Astrocyte (in vitro differentiated cells and primary cell): Measurements from ENCODE around the gene HEXIM2. TPM values are rescaled to one million over a fixed set of nuclear protein-coding genes. Genes with fewer than 3 reads are reported as not detected.
A peak's percentile ranks its signal among the peaks of the same experiment; 100 is the strongest.

Source experiments
- DNase-seq: peaks from one replicate; pipeline ENCODE4 v3.0.0-alpha.2; 2010; ENCODE audit warnings: low read depth
- FAIRE-seq: peaks from 2 replicates; lab custom pipeline; 2011; peaks lifted over from hg19 to GRCh38; lab: Jason Lieb, UNC
- H2AFZ ChIP-seq: 2 replicates; pipeline ENCODE4 v1.6.0; 2012; ENCODE audit warnings: low read depth, low read length, inconsistent platforms
- H3K27ac ChIP-seq: 2 replicates; pipeline ENCODE4 v1.5.1; 2011; ENCODE audit warnings: low read depth, low read length, inconsistent platforms
- H3K27me3 ChIP-seq: 2 replicates; pipeline ENCODE4 v1.6.0; 2011; ENCODE audit warnings: low read length, inconsistent platforms; ENCODE audit not compliant: insufficient read depth
- H3K36me3 ChIP-seq: 2 replicates; pipeline ENCODE4 v1.5.1; 2011; ENCODE audit warnings: low read length, inconsistent platforms; ENCODE audit not compliant: insufficient read depth
- H3K4me1 ChIP-seq: 2 replicates; pipeline ENCODE4 v1.5.1; 2011; ENCODE audit warnings: low read length, inconsistent platforms; ENCODE audit not compliant: insufficient read depth
- H3K4me2 ChIP-seq: 2 replicates; pipeline ENCODE4 v1.6.0; 2012; ENCODE audit warnings: low read length, inconsistent platforms
- H3K4me3 ChIP-seq: 2 replicates; pipeline ENCODE4 v1.5.1; 2011; ENCODE audit warnings: low read depth, mild to moderate bottlenecking, low read length, inconsistent platforms; ENCODE audit not compliant: insufficient read depth
- H3K79me2 ChIP-seq: 2 replicates; pipeline ENCODE4 v1.6.0; 2012; ENCODE audit warnings: mild to moderate bottlenecking, low read length, inconsistent platforms; ENCODE audit not compliant: insufficient read depth
- H3K9ac ChIP-seq: 2 replicates; pipeline ENCODE4 v1.6.0; 2012; ENCODE audit warnings: mild to moderate bottlenecking, low read length, inconsistent platforms
- H3K9me3 ChIP-seq: 2 replicates; pipeline ENCODE4 v1.5.1; 2012; ENCODE audit warnings: low read depth, mild to moderate bottlenecking, low read length, inconsistent platforms; ENCODE audit not compliant: insufficient read depth
- H4K20me1 ChIP-seq: 2 replicates; pipeline ENCODE4 v1.6.0; 2012; ENCODE audit warnings: low read length, inconsistent platforms; ENCODE audit not compliant: insufficient read depth
- H3K27ac Mint-ChIP-seq: one replicate; pipeline ENCODE4 v1.8.0; 2021; ENCODE audit warnings: mild to moderate bottlenecking, mixed read lengths; ENCODE audit not compliant: unreplicated experiment
- H3K27me3 Mint-ChIP-seq: one replicate; pipeline ENCODE4 v1.8.0; 2021; ENCODE audit warnings: low read depth, mixed read lengths; ENCODE audit not compliant: unreplicated experiment
- H3K36me3 Mint-ChIP-seq: one replicate; pipeline ENCODE4 v1.8.0; 2021; ENCODE audit warnings: low read depth, mixed read lengths; ENCODE audit not compliant: unreplicated experiment
- H3K4me1 Mint-ChIP-seq: one replicate; pipeline ENCODE4 v1.8.0; 2021; ENCODE audit warnings: low read depth, mixed read lengths; ENCODE audit not compliant: unreplicated experiment
- H3K4me3 Mint-ChIP-seq: one replicate; pipeline ENCODE4 v1.8.0; 2021; ENCODE audit warnings: mild to moderate bottlenecking, moderate library complexity, mixed read lengths; ENCODE audit not compliant: unreplicated experiment
- H3K9me3 Mint-ChIP-seq: one replicate; pipeline ENCODE4 v1.8.0; 2021; ENCODE audit warnings: mild to moderate bottlenecking, mixed read lengths; ENCODE audit not compliant: unreplicated experiment
- EZH2 ChIP-seq: IDR thresholded peaks from 2 replicates; pipeline ENCODE4 v1.6.1; 2012; ENCODE audit warnings: mild to moderate bottlenecking, low read length, inconsistent platforms; ENCODE audit not compliant: insufficient read depth
- total RNA-seq: library from RNA; stranded (reverse); gene quantifications from 2 replicates; pipeline ENCODE4 v1.2.1, GENCODE V29; 2021
- TF ChIP-seq, protein P1 (sequence below): IDR thresholded peaks from 2 replicates; pipeline ENCODE4 v1.5.1; 2011; ENCODE audit warnings: low read depth, mild to moderate bottlenecking, inconsistent platforms, low read length, moderate library complexity; ENCODE audit not compliant: insufficient read depth

Gene HEXIM2
- total RNA-seq, 1 donor from 2014 or later = 9.0 TPM

DNA sequence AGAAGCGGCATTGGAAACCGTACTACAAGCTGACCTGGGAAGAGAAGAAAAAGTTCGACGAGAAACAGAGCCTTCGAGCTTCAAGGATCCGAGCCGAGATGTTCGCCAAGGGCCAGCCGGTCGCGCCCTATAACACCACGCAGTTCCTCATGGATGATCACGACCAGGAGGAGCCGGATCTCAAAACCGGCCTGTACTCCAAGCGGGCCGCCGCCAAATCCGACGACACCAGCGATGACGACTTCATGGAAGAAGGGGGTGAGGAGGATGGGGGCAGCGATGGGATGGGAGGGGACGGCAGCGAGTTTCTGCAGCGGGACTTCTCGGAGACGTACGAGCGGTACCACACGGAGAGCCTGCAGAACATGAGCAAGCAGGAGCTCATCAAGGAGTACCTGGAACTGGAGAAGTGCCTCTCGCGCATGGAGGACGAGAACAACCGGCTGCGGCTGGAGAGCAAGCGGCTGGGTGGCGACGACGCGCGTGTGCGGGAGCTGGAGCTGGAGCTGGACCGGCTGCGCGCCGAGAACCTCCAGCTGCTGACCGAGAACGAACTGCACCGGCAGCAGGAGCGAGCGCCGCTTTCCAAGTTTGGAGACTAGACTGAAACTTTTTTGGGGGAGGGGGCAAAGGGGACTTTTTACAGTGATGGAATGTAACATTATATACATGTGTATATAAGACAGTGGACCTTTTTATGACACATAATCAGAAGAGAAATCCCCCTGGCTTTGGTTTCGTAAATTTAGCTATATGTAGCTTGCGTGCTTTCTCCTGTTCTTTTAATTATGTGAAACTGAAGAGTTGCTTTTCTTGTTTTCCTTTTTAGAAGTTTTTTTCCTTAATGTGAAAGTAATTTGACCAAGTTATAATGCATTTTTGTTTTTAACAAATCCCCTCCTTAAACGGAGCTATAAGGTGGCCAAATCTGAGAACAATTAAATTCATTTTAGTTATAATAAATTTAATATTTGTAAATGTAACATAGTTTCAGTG, 11.7 kb upstream of the HEXIM2 start:
- Mint-ChIP-seq H3K27ac (peak overlapping the region; percentile 88), H3K27me3 (no peaks in the 10 kb centered on the region), H3K36me3 (peaks cover 3% of the 10 kb centered on the region), H3K4me3 (peak overlapping the region; percentile 98), H3K9me3 (no peaks in the 10 kb centered on the region), H3K4me1 (peaks cover 9% of the 10 kb centered on the region)
- Histone ChIP-seq H4K20me1 (peaks cover 34% of the 10 kb centered on the region), H2AFZ (peak overlapping the region; percentile 19), H3K4me1 (peaks cover 18% of the 10 kb centered on the region), H3K36me3 (no peaks in the 10 kb centered on the region), H3K27ac (peak overlapping the region; percentile 77), H3K9ac (peak overlapping the region; percentile 91), H3K4me3 (peak overlapping the region; percentile 94), H3K9me3 (no peaks in the 10 kb centered on the region), H3K4me2 (peak overlapping the region; percentile 94), H3K79me2 (peaks cover 36% of the 10 kb centered on the region), H3K27me3 (no peaks in the 10 kb centered on the region)
- TF ChIP-seq, protein P1, sequence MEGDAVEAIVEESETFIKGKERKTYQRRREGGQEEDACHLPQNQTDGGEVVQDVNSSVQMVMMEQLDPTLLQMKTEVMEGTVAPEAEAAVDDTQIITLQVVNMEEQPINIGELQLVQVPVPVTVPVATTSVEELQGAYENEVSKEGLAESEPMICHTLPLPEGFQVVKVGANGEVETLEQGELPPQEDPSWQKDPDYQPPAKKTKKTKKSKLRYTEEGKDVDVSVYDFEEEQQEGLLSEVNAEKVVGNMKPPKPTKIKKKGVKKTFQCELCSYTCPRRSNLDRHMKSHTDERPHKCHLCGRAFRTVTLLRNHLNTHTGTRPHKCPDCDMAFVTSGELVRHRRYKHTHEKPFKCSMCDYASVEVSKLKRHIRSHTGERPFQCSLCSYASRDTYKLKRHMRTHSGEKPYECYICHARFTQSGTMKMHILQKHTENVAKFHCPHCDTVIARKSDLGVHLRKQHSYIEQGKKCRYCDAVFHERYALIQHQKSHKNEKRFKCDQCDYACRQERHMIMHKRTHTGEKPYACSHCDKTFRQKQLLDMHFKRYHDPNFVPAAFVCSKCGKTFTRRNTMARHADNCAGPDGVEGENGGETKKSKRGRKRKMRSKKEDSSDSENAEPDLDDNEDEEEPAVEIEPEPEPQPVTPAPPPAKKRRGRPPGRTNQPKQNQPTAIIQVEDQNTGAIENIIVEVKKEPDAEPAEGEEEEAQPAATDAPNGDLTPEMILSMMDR = no peak
- no peak for TF ChIP-seq EZH2
- peak; percentile 34 for DNase-seq
- no peak for FAIRE-seq

DNA sequence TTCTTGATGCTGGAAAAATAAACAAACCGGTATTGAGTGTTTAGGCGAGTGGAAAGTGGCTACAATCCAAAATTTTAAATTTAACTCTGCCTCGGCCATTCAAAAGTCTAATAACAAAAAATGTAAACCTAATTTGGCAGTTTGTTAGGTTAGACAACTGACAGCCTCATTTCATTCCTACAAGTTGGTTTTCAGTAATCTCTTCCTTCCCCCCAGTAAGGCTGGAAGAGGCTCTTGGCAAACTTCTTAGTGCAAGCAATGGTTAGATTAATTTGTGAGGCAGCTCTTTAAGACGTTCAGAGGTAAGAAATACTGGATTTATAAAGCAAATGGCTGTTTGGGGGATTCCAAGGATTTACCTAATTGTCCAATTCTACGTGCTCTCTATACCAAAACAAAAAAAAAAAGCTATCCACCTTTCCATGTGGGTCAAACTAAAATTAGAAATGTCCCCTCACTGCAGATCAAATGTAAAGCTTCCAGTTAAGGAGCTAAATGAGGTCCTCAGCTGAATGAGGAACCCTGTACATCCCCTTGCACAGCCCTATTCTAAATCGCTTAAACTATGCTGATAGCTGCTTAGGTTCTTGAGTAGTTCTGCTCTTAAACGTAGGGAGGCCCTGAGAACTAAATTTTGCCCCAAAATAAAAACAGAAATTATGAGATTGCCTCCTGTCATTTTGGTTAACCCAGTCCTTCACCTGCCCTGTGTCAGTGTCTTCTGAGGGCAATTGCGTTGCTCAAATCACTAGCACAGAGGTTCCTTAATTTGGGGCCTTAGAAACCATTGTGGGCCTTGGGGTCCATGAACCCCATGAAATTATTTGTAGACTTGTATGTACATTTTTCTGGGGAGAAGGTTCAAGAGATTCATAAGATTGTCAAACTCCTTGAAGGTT, 10.5 kb upstream of the HEXIM2 start:
- peak overlapping the region; percentile 91 for H3K9ac ChIP-seq
- H3K4me2 ChIP-seq = peak overlapping the region; percentile 94
- no peak overlapping the region for H3K27ac ChIP-seq
- FAIRE-seq (no peak), DNase-seq (no peak)
- Mint-ChIP-seq H3K4me3 (peak overlapping the region; percentile 98), H3K9me3 (no peaks in the 10 kb centered on the region), H3K27ac (peak overlapping the region; percentile 62), H3K27me3 (no peaks in the 10 kb centered on the region), H3K36me3 (peaks cover 3% of the 10 kb centered on the region), H3K4me1 (peaks cover 9% of the 10 kb centered on the region)
- no peaks in the 10 kb centered on the region for H3K36me3 ChIP-seq
- H4K20me1 ChIP-seq = peaks cover 34% of the 10 kb centered on the region
- H3K27me3 ChIP-seq = no peaks in the 10 kb centered on the region
- TF ChIP-seq, protein P1 = no peak
- no peak for TF ChIP-seq EZH2
- H3K79me2 ChIP-seq = peaks cover 43% of the 10 kb centered on the region
- H3K4me1 ChIP-seq = peaks cover 18% of the 10 kb centered on the region
- H3K9me3 ChIP-seq = no peaks in the 10 kb centered on the region
- no peak overlapping the region for H2AFZ ChIP-seq
- peak overlapping the region; percentile 94 for H3K4me3 ChIP-seq
